HCT116 (cell line): ENCODE results near the gene CHRD. TPM values are rescaled to one million over a fixed set of nuclear protein-coding genes. Genes with fewer than 3 reads are reported as not detected.

Experiments
- ATAC-seq: fragments of 200-7000 bp; cut with Tn5 transposase; 2 replicates; pipeline ENCODE4 v1.9.1; 2020; ENCODE audit warnings: mild to moderate bottlenecking, moderate library complexity
- BruUV-seq: library from RNA; stranded (reverse); fragments of 400-500 nt; replicated peaks from 2 replicates; lab custom pipeline; 2021; lab: Mats Ljungman, UMichigan
- CTCF ChIA-PET: fragments of 300-600 bp; sonication (Branson Sonifier 250); formaldehyde crosslinking; loops from one replicate; lab custom pipeline; 2021; ENCODE audit warnings: antibody characterized with exemption; lab: Charles Lee
- POLR2A ChIA-PET: fragments of 300-600, 350-600 bp; sonication (Branson Sonifier 250); formaldehyde crosslinking; loops from one replicate; lab custom pipeline; 2021; ENCODE audit warnings: antibody characterized with exemption; lab: Charles Lee
- RAD21 ChIA-PET, 2 experiments: fragments of 300-600 bp; sonication (Branson Sonifier 250); formaldehyde crosslinking; loops; one replicate each; lab custom pipeline; 2023; ENCODE audit warnings: low total read pairs in 2 of 2; ENCODE audit not compliant: uncharacterized antibody in 2 of 2, unreplicated experiment in 2 of 2, low non-redundant PET in 1 of 2; lab: Charles Lee
- DNase-seq: peaks from one replicate; pipeline ENCODE4 v3.0.0-alpha.2; 2010; ENCODE audit warnings: low read depth, low spot score
- H2AFZ ChIP-seq: fragments of 200-600 bp; shearing (Covaris generic), sonication (generic); 2 replicates; pipeline ENCODE4 v1.6.1; 2017; ENCODE audit warnings: low read depth, mixed run types, mixed read lengths, antibody characterized with exemption, low read length; ENCODE audit not compliant: poor library complexity, severe bottlenecking
- H3K27ac ChIP-seq: 2 replicates; pipeline ENCODE4 v1.5.1; 2012; ENCODE audit warnings: low read depth, low read length
- H3K27me3 ChIP-seq: fragments of 200-600 bp; sonication (generic); 2 replicates; pipeline ENCODE4 v1.6.1; 2016; ENCODE audit warnings: mixed run types, low read length, mixed read lengths; ENCODE audit not compliant: insufficient read depth
- H3K36me3 ChIP-seq, 2 experiments: fragments of 200-500 bp in 1 of 2; fragments of 200-600 bp in 1 of 2; sonication (Bioruptor generic) in 1 of 2; sonication (generic) in 1 of 2; 2 replicates each; pipeline versions ENCODE4 v1.5.1 to v1.6.1; 2014 to 2016; ENCODE audit warnings: low read length in 2 of 2, inconsistent platforms in 1 of 2, mixed read lengths in 1 of 2, mixed run types in 1 of 2; ENCODE audit not compliant: insufficient read depth in 2 of 2, control insufficient read depth in 1 of 2
- H3K4me1 ChIP-seq, 2 experiments: fragments of 200-600 bp in 1 of 2; sonication (generic) in 1 of 2; 2 replicates each; pipeline versions ENCODE4 v1.5.1 to v1.6.1; 2012 to 2017; ENCODE audit warnings: low read length in 2 of 2, inconsistent platforms in 1 of 2, mild to moderate bottlenecking in 1 of 2, mixed read lengths in 1 of 2, mixed run types in 1 of 2, moderate library complexity in 1 of 2; ENCODE audit not compliant: insufficient read depth in 2 of 2, control insufficient read depth in 1 of 2
- H3K4me2 ChIP-seq: fragments of 200-600 bp; sonication (generic); 2 replicates; pipeline ENCODE4 v1.6.1; 2017; ENCODE audit warnings: mixed run types, low read length, mixed read lengths
- H3K4me3 ChIP-seq, 2 experiments: fragments of 200-600 bp in 1 of 2; sonication (generic) in 1 of 2; replicated peaks in 1 of 2; 2 replicates each; pipeline ENCODE4 v1.5.1; 2011 to 2016; ENCODE audit warnings: low read length in 2 of 2, control low read depth in 1 of 2, low read depth in 1 of 2, mild to moderate bottlenecking in 1 of 2, mixed read lengths in 1 of 2, mixed run types in 1 of 2
- H3K79me2 ChIP-seq: fragments of 200-600 bp; sonication (generic); 2 replicates; pipeline ENCODE4 v1.6.1; 2017; ENCODE audit warnings: mild to moderate bottlenecking, mixed run types, low read length, moderate library complexity, mixed read lengths; ENCODE audit not compliant: insufficient read depth
- H3K9ac ChIP-seq: fragments of 200-600 bp; sonication (generic); 2 replicates; pipeline ENCODE4 v1.6.1; 2016; ENCODE audit warnings: low read length, mixed read lengths
- H3K9me2 ChIP-seq: fragments of 200-600 bp; sonication (generic), shearing (Covaris generic); 2 replicates; pipeline ENCODE4 v1.6.1; 2017; ENCODE audit warnings: mixed run types, mild to moderate bottlenecking, moderate library complexity; ENCODE audit not compliant: insufficient read depth
- H3K9me3 ChIP-seq, 2 experiments: fragments of 200-500 bp in 1 of 2; fragments of 200-600 bp in 1 of 2; sonication (Bioruptor generic) in 1 of 2; sonication (generic) in 1 of 2; 2 replicates each; pipeline ENCODE4 v1.6.1; 2014 to 2017; ENCODE audit warnings: low read length in 2 of 2, mixed read lengths in 2 of 2, inconsistent platforms in 1 of 2, low read depth in 1 of 2, mild to moderate bottlenecking in 1 of 2, mixed run types in 1 of 2, moderate library complexity in 1 of 2; ENCODE audit not compliant: control insufficient read depth in 1 of 2, insufficient read depth in 1 of 2
- H4K20me1 ChIP-seq: fragments of 200-600 bp; sonication (generic), shearing (Covaris generic); 2 replicates; pipeline ENCODE4 v1.6.1; 2017; ENCODE audit warnings: mixed run types, mild to moderate bottlenecking, moderate library complexity; ENCODE audit not compliant: insufficient read depth
- CBX3 ChIP-seq: IDR thresholded peaks from 2 replicates; pipeline ENCODE4 v1.6.1; 2012; ENCODE audit warnings: low read depth
- CEBPB ChIP-seq: IDR thresholded peaks from 2 replicates; pipeline ENCODE4 v1.6.1; 2012; ENCODE audit warnings: low read depth
- EGR1 ChIP-seq: IDR thresholded peaks from 2 replicates; pipeline ENCODE4 v1.6.1; 2012; ENCODE audit warnings: low read depth
- EZH2 ChIP-seq: fragments of 200-600 bp; sonication (generic); IDR thresholded peaks from 2 replicates; pipeline ENCODE4 v1.6.1; 2017; ENCODE audit warnings: antibody characterized with exemption, mixed run types
- FOSL1 ChIP-seq: IDR thresholded peaks from 2 replicates; pipeline ENCODE4 v1.6.1; 2012; ENCODE audit warnings: low read depth
- RAD21 ChIP-seq: IDR thresholded peaks from 2 replicates; pipeline ENCODE4 v1.6.1; 2012; ENCODE audit warnings: low read depth, mild to moderate bottlenecking
- SP1 ChIP-seq: IDR thresholded peaks from 2 replicates; pipeline ENCODE4 v1.6.1; 2012; ENCODE audit warnings: low read depth
- SRF ChIP-seq: IDR thresholded peaks from 2 replicates; pipeline ENCODE4 v1.6.1; 2012; ENCODE audit warnings: low read depth
- ZNF274 ChIP-seq: fragments of 200-500 bp; sonication (Bioruptor generic); IDR thresholded peaks from 2 replicates; pipeline ENCODE4 v1.6.1; 2014; ENCODE audit warnings: mild to moderate bottlenecking, low read depth, low read length, inconsistent platforms
- intact Hi-C: fragments of 100-400 bp; cut with micrococcal nuclease; formaldehyde crosslinking; loops from 2 replicates; pipeline ENCODE4 v1.10.0; 2022
- total RNA-seq: library from RNA; stranded (reverse); gene quantifications from one replicate; pipeline ENCODE4 v1.2.1, GENCODE V29; 2021; ENCODE audit not compliant: unreplicated experiment
- TF ChIP-seq, protein P1 (sequence below): IDR thresholded peaks from 2 replicates; pipeline ENCODE4 v1.6.1; 2012; ENCODE audit warnings: low read depth
- TF ChIP-seq, protein P2 (sequence below): IDR thresholded peaks from 2 replicates; pipeline ENCODE4 v1.6.1; 2012

Gene CHRD
- total RNA-seq, 1 experiment from 2014 or later = 8.0 TPM

DNA sequence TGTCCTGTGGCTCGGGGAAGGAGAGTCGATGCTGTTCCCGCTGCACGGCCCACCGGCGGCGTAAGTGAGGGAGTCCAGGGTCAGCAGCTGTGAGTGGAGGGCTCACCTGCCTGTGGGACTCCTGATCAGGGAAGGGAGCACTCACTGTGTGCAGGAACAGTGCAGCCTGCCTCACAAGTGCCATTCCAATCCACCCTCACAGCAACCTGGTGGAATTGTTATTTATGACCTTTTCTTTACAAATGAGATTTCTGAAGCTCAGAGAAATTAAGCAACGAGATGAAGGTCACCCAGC, 9.0 kb downstream of the CHRD start:
- Histone ChIP-seq H3K4me1 (no peaks in the 10 kb centered on the region), H3K4me3 (no peak overlapping the region), H3K9ac (no peak overlapping the region), H3K4me2 (no peak overlapping the region), H3K36me3 (no peaks in the 10 kb centered on the region), H3K27ac (no peak overlapping the region), H4K20me1 (no peaks in the 10 kb centered on the region), H3K27me3 (no peaks in the 10 kb centered on the region), H3K9me3 (no peaks in the 10 kb centered on the region), H3K79me2 (no peaks in the 10 kb centered on the region), H3K9me2 (no peaks in the 10 kb centered on the region), H2AFZ (no peak overlapping the region)
- no peak for ATAC-seq
- DNase-seq = no peak
- BruUV-seq = no TSS peak
- ChIA-PET RAD21 (no interaction called here), POLR2A (no interaction called here), CTCF (no interaction called here)
- intact Hi-C loops = no loop called here
- TF ChIP-seq CBX3 (no peak), CEBPB (no peak), ZNF274 (no peak), EZH2 (no peak), FOSL1 (no peak), EGR1 (no peak), SP1 (no peak), SRF (no peak), RAD21 (no peak)
- TF ChIP-seq, protein P1, sequence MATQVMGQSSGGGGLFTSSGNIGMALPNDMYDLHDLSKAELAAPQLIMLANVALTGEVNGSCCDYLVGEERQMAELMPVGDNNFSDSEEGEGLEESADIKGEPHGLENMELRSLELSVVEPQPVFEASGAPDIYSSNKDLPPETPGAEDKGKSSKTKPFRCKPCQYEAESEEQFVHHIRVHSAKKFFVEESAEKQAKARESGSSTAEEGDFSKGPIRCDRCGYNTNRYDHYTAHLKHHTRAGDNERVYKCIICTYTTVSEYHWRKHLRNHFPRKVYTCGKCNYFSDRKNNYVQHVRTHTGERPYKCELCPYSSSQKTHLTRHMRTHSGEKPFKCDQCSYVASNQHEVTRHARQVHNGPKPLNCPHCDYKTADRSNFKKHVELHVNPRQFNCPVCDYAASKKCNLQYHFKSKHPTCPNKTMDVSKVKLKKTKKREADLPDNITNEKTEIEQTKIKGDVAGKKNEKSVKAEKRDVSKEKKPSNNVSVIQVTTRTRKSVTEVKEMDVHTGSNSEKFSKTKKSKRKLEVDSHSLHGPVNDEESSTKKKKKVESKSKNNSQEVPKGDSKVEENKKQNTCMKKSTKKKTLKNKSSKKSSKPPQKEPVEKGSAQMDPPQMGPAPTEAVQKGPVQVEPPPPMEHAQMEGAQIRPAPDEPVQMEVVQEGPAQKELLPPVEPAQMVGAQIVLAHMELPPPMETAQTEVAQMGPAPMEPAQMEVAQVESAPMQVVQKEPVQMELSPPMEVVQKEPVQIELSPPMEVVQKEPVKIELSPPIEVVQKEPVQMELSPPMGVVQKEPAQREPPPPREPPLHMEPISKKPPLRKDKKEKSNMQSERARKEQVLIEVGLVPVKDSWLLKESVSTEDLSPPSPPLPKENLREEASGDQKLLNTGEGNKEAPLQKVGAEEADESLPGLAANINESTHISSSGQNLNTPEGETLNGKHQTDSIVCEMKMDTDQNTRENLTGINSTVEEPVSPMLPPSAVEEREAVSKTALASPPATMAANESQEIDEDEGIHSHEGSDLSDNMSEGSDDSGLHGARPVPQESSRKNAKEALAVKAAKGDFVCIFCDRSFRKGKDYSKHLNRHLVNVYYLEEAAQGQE = no peak
- TF ChIP-seq, protein P2, sequence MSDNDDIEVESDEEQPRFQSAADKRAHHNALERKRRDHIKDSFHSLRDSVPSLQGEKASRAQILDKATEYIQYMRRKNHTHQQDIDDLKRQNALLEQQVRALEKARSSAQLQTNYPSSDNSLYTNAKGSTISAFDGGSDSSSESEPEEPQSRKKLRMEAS = no peak
